Posterior cingulate gyrus (tissue), 11 donors: ENCODE data around the gene EVC.
"Not testable (repeated sequence)": the region's sequence is repeated elsewhere in the genome, so short reads cannot be mapped to it uniquely, and the experiment has no call there.

ENCODE experiments used
- DNase-seq, 10 donors: peaks; one replicate each; pipeline versions ENCODE4 v3.0.0 to v3.0.0-alpha.2; 2020 to 2021; ENCODE audit warnings: mixed read lengths in 3 of 10
- intact Hi-C: fragments of 100-400 bp; cut with DNase I; formaldehyde crosslinking; loops from one replicate; pipeline ENCODE4 v1.15.1; 2023

The EVC gene

GRCh38 chr4:5827108-5828004 is 116.4 kb downstream of the EVC start:
- peak in 1 of 10 donors; percentile 52 for DNase-seq
- intact Hi-C loops = no loop called here

DNA sequence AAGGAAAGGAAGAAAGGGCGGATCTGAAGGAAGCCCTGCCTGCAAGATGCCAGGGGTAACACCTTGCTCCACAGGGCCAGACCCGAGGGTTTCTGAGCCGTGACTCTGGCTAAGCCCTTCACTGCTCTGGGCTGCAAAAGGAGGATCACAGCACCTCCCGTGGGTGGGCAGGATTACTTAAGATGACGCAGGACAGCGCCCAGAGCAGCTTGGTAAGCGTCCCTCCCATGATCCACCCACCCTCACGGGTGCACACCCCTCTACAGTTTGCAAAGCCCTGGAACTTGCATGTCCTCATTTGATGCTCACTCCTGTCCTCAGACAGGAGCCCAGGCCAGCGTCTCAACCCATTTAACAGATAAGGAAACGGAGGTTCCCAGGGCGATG is 117.0 kb downstream of the EVC start:
- intact Hi-C loops = no loop called here
- no peak for DNase-seq

DNA sequence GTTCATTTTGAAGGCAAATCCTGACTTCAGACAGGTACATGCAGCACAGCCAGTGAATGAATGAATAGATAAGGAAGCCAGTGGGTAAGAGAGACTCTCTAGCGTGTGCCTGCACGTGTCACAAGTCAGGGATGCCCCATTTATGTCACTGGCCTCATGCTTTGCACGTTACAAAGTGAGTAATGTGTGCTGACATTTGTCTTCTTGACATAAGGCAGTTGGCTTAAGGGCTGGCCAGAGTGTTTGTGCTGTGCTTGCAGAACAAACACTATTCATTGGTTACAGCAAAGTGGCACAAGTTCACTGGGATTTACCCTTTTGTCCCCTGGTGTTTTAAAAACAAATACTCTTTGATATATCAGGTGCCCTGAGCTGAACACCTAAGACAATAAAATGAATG is 125.9 kb downstream of the EVC start:
- intact Hi-C loops = no loop called here
- DNase-seq = no peak

- DNase-seq, intact Hi-C loops: not testable (repeated sequence)
These were observed 126.5 kb downstream of the EVC start for GRCh38 chr4:5837483-5837882.

DNA sequence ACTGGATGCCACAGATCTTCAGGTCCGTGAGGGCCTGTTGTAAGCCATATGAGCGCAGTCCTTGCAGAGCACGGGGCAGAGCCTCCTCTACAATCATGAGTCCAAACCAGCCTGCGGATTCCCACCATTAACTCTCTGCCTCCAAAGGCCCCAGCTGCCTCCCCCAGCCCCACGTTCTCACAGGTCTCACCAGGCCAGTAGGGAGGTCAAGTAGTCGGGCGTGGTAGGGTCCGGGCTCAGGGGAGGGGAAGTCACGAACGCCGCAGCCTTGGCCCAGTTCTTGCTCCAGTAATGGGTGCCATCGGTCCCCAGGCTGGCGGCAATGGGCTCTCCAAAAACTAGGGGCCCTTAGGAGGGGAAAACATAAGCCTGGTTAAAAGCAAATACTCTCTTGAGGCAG is 128.3 kb downstream of the EVC start:
- intact Hi-C loops = no loop called here

GRCh38 chr4:5839751-5840674 is 129.0 kb downstream of the EVC start:
- intact Hi-C loops = no loop called here
- DNase-seq = peak in 3 of 10 donors; percentile 37 to 88 (median 85)

More for the DNA sequence above, 128.3 kb downstream of the EVC start:
- no peak for DNase-seq

DNA sequence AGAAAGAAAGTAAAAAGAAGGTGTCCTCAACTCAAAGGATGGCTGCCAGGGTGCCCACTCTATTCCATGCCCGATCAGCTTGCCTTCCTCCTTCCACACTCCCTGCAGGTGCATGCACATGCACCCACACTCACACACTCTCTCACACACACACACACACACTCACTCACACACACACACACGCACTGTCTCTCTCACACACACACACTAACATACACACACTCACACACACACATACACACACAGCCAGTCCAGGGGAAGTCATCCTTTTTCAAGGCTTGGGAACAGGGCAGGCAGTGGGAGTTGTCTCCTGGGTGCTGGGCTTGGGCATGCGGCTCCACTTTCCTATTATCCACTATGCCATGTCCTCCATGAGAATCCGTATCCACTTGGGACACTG is 131.5 kb downstream of the EVC start:
- intact Hi-C loops = no loop called here
- DNase-seq = no peak

GRCh38 chr4:5843573-5844530 is 132.9 kb downstream of the EVC start:
- intact Hi-C loops = no loop called here
- no peak for DNase-seq

- intact Hi-C loops = no loop called here
These were observed 134.3 kb downstream of the EVC start for GRCh38 chr4:5845035-5845905.

DNA sequence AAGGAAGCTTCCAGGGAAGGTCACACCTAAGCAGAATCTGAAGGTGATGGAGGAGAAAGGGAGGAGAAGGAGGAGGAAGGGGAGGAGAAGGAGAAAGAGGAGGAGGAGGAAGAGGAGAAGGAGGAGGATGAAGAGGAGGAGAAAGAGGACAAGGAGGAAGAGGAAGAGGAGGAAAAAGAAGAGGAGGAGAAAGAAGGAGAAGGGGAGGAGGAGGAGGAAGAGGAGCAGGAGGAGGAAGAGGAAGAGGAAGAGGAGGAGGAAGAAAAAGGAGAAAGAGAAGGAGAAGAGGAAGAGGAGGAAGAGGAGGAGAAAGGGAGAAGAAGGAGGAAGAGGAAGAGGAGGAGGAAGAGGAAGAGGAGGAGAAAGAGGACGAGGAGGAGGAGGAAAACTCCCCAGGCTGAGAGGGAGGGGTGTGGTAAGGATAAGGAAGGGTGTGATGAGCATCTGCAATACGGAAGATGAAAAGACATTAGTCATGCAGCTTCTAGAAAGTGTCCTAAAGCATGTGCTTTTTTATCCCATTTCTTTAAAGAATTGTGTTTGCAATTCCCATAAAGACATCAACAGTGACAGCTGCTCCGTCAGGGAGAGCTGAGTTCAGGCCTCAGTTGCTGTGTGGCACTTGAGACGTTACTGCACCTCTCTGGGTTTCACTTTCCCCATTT is 140.8 kb downstream of the EVC start:
- DNase-seq = no peak
- intact Hi-C loops = no loop called here

More at GRCh38 chr4:5845035-5845905, 134.3 kb downstream of the EVC start:
- peak in 6 of 10 donors; percentile 32 to 90 (median 60) for DNase-seq

GRCh38 chr4:5852523-5853202 is 141.7 kb downstream of the EVC start:
- intact Hi-C loops = no loop called here
- no peak for DNase-seq

GRCh38 chr4:5854929-5855328 is 143.9 kb downstream of the EVC start:
- DNase-seq = no peak
- intact Hi-C loops = no loop called here

DNA sequence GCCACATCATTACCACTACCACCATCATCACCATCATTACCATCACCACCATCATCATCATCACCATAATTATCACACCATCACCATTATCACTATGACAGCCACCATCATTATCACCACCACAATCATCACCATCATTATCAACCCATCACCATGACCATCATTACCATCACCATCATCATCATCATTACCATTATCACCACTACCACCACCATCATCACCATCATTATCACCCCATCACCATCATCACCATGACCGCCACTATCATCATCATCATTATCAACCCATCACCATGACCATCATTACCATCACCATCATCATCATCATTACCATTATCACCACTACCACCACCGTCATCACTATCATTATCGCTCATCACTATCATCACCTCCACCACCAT is 145.4 kb downstream of the EVC start:
- intact Hi-C loops = not testable (repeated sequence)

DNA sequence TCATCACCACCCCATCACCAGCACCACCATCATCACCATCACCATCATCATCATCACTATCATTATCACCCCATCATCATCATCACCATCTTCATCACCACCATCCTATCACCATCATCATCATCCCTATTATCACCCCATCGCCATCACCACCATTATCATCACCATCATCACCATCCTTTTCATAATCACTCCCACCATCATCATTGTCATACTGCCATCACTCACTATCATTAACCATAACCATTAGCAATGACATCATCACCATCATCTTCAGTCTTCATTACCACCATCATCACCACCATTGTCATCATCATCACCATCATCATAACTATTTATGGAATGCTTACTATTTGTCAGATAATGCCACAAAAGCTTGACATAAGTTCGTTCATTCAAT is 146.2 kb downstream of the EVC start:
- no peak for DNase-seq
- intact Hi-C loops = no loop called here

More for the DNA sequence above, 145.4 kb downstream of the EVC start:
- not testable (repeated sequence) for DNase-seq

GRCh38 chr4:5858020-5858769 is 147.2 kb downstream of the EVC start:
- peak in 2 of 10 donors; percentile 19 to 39 for DNase-seq
- intact Hi-C loops = no loop called here

- intact Hi-C loops = no loop called here
- peak in 2 of 10 donors; percentile 41 to 85 for DNase-seq
These were observed 152.6 kb downstream of the EVC start for GRCh38 chr4:5863461-5864113.
